Activated CD4-positive, alpha-beta memory T cell treated with anti-CD3 and anti-CD28 coated beads for 36 hours (primary cell): ENCODE measurements around the gene LINS1. TPM values are rescaled to one million over a fixed set of nuclear protein-coding genes. Genes with fewer than 3 reads are reported as not detected.

ENCODE experiments used
- CTCF ChIA-PET: fragments of 350-600 bp; sonication (Branson Sonifier 250); formaldehyde crosslinking; loops from one replicate; lab custom pipeline; 2021; ENCODE audit warnings: antibody characterized with exemption, inconsistent platforms; lab: Charles Lee
- POLR2A ChIA-PET: fragments of 350-600 bp; sonication (Branson Sonifier 250); formaldehyde crosslinking; loops from one replicate; lab custom pipeline; 2021; ENCODE audit warnings: antibody characterized with exemption; lab: Charles Lee
- DNase-seq: peaks from one replicate; pipeline ENCODE4 v3.0.0-alpha.2; 2020
- H3K27ac Mint-ChIP-seq: one replicate; pipeline ENCODE4 v1.8.0; 2021; ENCODE audit warnings: mixed read lengths
- H3K27me3 Mint-ChIP-seq: one replicate; pipeline ENCODE4 v1.8.0; 2021; ENCODE audit warnings: mixed read lengths
- H3K36me3 Mint-ChIP-seq: one replicate; pipeline ENCODE4 v1.8.0; 2021; ENCODE audit warnings: mixed read lengths
- H3K4me1 Mint-ChIP-seq: one replicate; pipeline ENCODE4 v1.8.0; 2021; ENCODE audit warnings: low read depth, mixed read lengths
- H3K4me3 Mint-ChIP-seq: one replicate; pipeline ENCODE4 v1.8.0; 2021; ENCODE audit warnings: mild to moderate bottlenecking, mixed read lengths
- H3K9me3 Mint-ChIP-seq: one replicate; pipeline ENCODE4 v1.8.0; 2021; ENCODE audit warnings: mixed read lengths
- intact Hi-C: fragments of 100-400 bp; cut with micrococcal nuclease; formaldehyde crosslinking; loops from one replicate; pipeline ENCODE4 v1.15.1; 2023
- total RNA-seq, 2 experiments: library from RNA; stranded (reverse); gene quantifications; one replicate each; pipeline ENCODE4 v1.2.3, GENCODE V29; 2021

LINS1 gene
- total RNA-seq: 10 to 100 TPM; 31.6 to 37.0 TPM

GRCh38 chr15:100602064-100602822 is at the start of gene LINS1, which contains the start of gene ASB7:
LINS1 (minus strand) TSS chr15:100602184; CDS start chr15:100580842, 21,342 bp downstream.
ASB7 (plus strand) TSS chr15:100602589; CDS start chr15:100612217, 9,628 bp downstream.
- POLR2A ChIA-PET: interaction anchor here (0.7 to 1.1 kb wide), 2 partner anchors 11 to 253 kb away, joined by 4 read pairs; no protein-coding TSS in a partner anchor
- Mint-ChIP-seq H3K27me3 (no peaks in the 10 kb centered on the region), H3K9me3 (no peaks in the 10 kb centered on the region), H3K4me3 (no peak within 1 kb of the TSS), H3K36me3 (peaks cover 35% of the 10 kb centered on the region), H3K4me1 (peaks cover 63% of the 10 kb centered on the region), H3K27ac (no peak within 1 kb of the TSS)
- CTCF ChIA-PET: interaction anchor here (1.1 to 3.9 kb wide), 6 partner anchors 17 to 260 kb away, joined by 3 to 38 read pairs (median 5); no protein-coding TSS in a partner anchor
- intact Hi-C loops: loop anchor here (1.0 to 10.0 kb wide), 12 partner anchors 29 to 1955 kb away; partner anchors contain the start of genes IGF1R, LYSMD4, SELENOS and SNRPA1
- peak; percentile 100 for DNase-seq

- H3K36me3 Mint-ChIP-seq: peaks cover 2% of the 10 kb centered on the region
- H3K4me1 Mint-ChIP-seq: peaks cover 2% of the 10 kb centered on the region
- POLR2A ChIA-PET: no interaction called here
- intact Hi-C loops: no loop called here
- CTCF ChIA-PET: interaction anchor here (1.0 kb wide), 1 partner anchor 224 kb away, joined by 5 read pairs; no protein-coding TSS in a partner anchor
- no peaks in the 10 kb centered on the region for H3K27me3 Mint-ChIP-seq
- DNase-seq: no peak
- no peaks in the 10 kb centered on the region for H3K9me3 Mint-ChIP-seq
- no peak overlapping the region for H3K27ac Mint-ChIP-seq
- no peak overlapping the region for H3K4me3 Mint-ChIP-seq
These were observed 49.3 kb upstream of the LINS1 start for GRCh38 chr15:100651253-100651652.

GRCh38 chr15:100650685-100651084 is 48.7 kb upstream of the LINS1 start:
- H3K9me3 Mint-ChIP-seq: no peaks in the 10 kb centered on the region
- H3K4me1 Mint-ChIP-seq: peaks cover 2% of the 10 kb centered on the region
- intact Hi-C loops: no loop called here
- POLR2A ChIA-PET: no interaction called here
- no peak for DNase-seq
- H3K27me3 Mint-ChIP-seq: no peaks in the 10 kb centered on the region
- H3K4me3 Mint-ChIP-seq: no peak overlapping the region
- H3K36me3 Mint-ChIP-seq: peaks cover 2% of the 10 kb centered on the region
- CTCF ChIA-PET: interaction anchor here (1.0 kb wide), 1 partner anchor 224 kb away, joined by 5 read pairs; no protein-coding TSS in a partner anchor
- no peak overlapping the region for H3K27ac Mint-ChIP-seq

GRCh38 chr15:100648951-100649350 is 47.0 kb upstream of the LINS1 start:
- intact Hi-C loops: no loop called here
- Mint-ChIP-seq H3K4me3 (no peak overlapping the region), H3K9me3 (no peaks in the 10 kb centered on the region), H3K4me1 (peaks cover 2% of the 10 kb centered on the region), H3K36me3 (peaks cover 2% of the 10 kb centered on the region), H3K27ac (no peak overlapping the region), H3K27me3 (no peaks in the 10 kb centered on the region)
- CTCF ChIA-PET: interaction anchor here (1.0 kb wide), 1 partner anchor 299 kb away, joined by 3 read pairs; no protein-coding TSS in a partner anchor
- POLR2A ChIA-PET: no interaction called here
- DNase-seq: no peak

- intact Hi-C loops: no loop called here
- Mint-ChIP-seq H3K9me3 (no peaks in the 10 kb centered on the region), H3K4me3 (no peak overlapping the region), H3K27ac (no peak overlapping the region), H3K27me3 (no peaks in the 10 kb centered on the region), H3K36me3 (peaks cover 2% of the 10 kb centered on the region), H3K4me1 (peaks cover 18% of the 10 kb centered on the region)
- ChIA-PET POLR2A (no interaction called here), CTCF (no interaction called here)
- DNase-seq: no peak
These were observed 43.7 kb upstream of the LINS1 start for GRCh38 chr15:100645671-100646070.

- intact Hi-C loops: no loop called here
- DNase-seq: no peak
- no peaks in the 10 kb centered on the region for H3K36me3 Mint-ChIP-seq
- H3K4me3 Mint-ChIP-seq: no peak overlapping the region
- no peaks in the 10 kb centered on the region for H3K9me3 Mint-ChIP-seq
- ChIA-PET POLR2A (no interaction called here), CTCF (interaction anchor here (1.2 kb wide), 1 partner anchor 230 kb away, joined by 3 read pairs; no protein-coding TSS in a partner anchor)
- H3K27ac Mint-ChIP-seq: no peak overlapping the region
- no peaks in the 10 kb centered on the region for H3K27me3 Mint-ChIP-seq
- peaks cover 31% of the 10 kb centered on the region for H3K4me1 Mint-ChIP-seq
These were observed 41.0 kb upstream of the LINS1 start for GRCh38 chr15:100642950-100643338.

- Mint-ChIP-seq H3K36me3 (no peaks in the 10 kb centered on the region), H3K9me3 (no peaks in the 10 kb centered on the region), H3K27ac (no peak overlapping the region), H3K4me1 (peaks cover 33% of the 10 kb centered on the region), H3K27me3 (no peaks in the 10 kb centered on the region), H3K4me3 (no peak overlapping the region)
- ChIA-PET POLR2A (no interaction called here), CTCF (interaction anchor here (1.2 to 1.3 kb wide), 2 partner anchors 230 kb away, joined by 3 read pairs; no protein-coding TSS in a partner anchor)
- DNase-seq: no peak
- intact Hi-C loops: no loop called here
These were observed 40.4 kb upstream of the LINS1 start for GRCh38 chr15:100642213-100642949.

GRCh38 chr15:100638177-100638730 is 36.3 kb upstream of the LINS1 start:
- Mint-ChIP-seq H3K9me3 (no peaks in the 10 kb centered on the region), H3K27me3 (no peaks in the 10 kb centered on the region), H3K4me1 (peaks cover 59% of the 10 kb centered on the region), H3K36me3 (peaks cover 2% of the 10 kb centered on the region), H3K4me3 (no peak overlapping the region), H3K27ac (no peak overlapping the region)
- ChIA-PET CTCF (interaction anchor here (1.0 to 3.2 kb wide), 2 partner anchors 235 to 368 kb away, joined by 3 to 16 read pairs; no protein-coding TSS in a partner anchor), POLR2A (no interaction called here)
- no peak for DNase-seq
- intact Hi-C loops: no loop called here

- Mint-ChIP-seq H3K27ac (no peak overlapping the region), H3K36me3 (peaks cover 8% of the 10 kb centered on the region), H3K4me1 (peaks cover 39% of the 10 kb centered on the region), H3K4me3 (no peak overlapping the region), H3K9me3 (no peaks in the 10 kb centered on the region), H3K27me3 (no peaks in the 10 kb centered on the region)
- intact Hi-C loops: no loop called here
- no peak for DNase-seq
- ChIA-PET CTCF (interaction anchor here (1.0 to 3.2 kb wide), 3 partner anchors 237 to 373 kb away, joined by 3 to 16 read pairs (median 3); no protein-coding TSS in a partner anchor), POLR2A (no interaction called here)
These were observed 33.6 kb upstream of the LINS1 start for GRCh38 chr15:100635406-100636071.

GRCh38 chr15:100633763-100634075 is 31.7 kb upstream of the LINS1 start:
- H3K36me3 Mint-ChIP-seq: peaks cover 21% of the 10 kb centered on the region
- peaks cover 36% of the 10 kb centered on the region for H3K4me1 Mint-ChIP-seq
- DNase-seq: no peak
- no peaks in the 10 kb centered on the region for H3K9me3 Mint-ChIP-seq
- H3K4me3 Mint-ChIP-seq: no peak overlapping the region
- intact Hi-C loops: no loop called here
- ChIA-PET POLR2A (no interaction called here), CTCF (no interaction called here)
- H3K27me3 Mint-ChIP-seq: no peaks in the 10 kb centered on the region
- no peak overlapping the region for H3K27ac Mint-ChIP-seq

- H3K27ac Mint-ChIP-seq: no peak overlapping the region
- CTCF ChIA-PET: interaction anchor here (1.4 to 2.5 kb wide), 3 partner anchors 241 to 375 kb away, joined by 3 to 6 read pairs (median 5); no protein-coding TSS in a partner anchor
- POLR2A ChIA-PET: no interaction called here
- H3K36me3 Mint-ChIP-seq: peaks cover 21% of the 10 kb centered on the region
- H3K27me3 Mint-ChIP-seq: no peaks in the 10 kb centered on the region
- H3K9me3 Mint-ChIP-seq: no peaks in the 10 kb centered on the region
- H3K4me1 Mint-ChIP-seq: peaks cover 28% of the 10 kb centered on the region
- intact Hi-C loops: no loop called here
- no peak overlapping the region for H3K4me3 Mint-ChIP-seq
- no peak for DNase-seq
These were observed 29.8 kb upstream of the LINS1 start for GRCh38 chr15:100631831-100632230.
